Prostate gland (tissue), 2 donors: Measurements from ENCODE around the gene DUOX1. TPM values are rescaled to one million over a fixed set of nuclear protein-coding genes. Genes with fewer than 3 reads are reported as not detected.
A peak's percentile ranks its signal among the peaks of the same experiment; 100 is the strongest.

ENCODE experiments used
- DNase-seq: peaks from one replicate; pipeline ENCODE4 v3.0.0-alpha.2; 2019; ENCODE audit warnings: low spot score
- H3K27ac ChIP-seq, 2 donors: fragments of 200-600 bp; sonication (generic); 2 replicates each; pipeline ENCODE4 v1.5.1; 2017 to 2019
- H3K27me3 ChIP-seq: fragments of 200-600 bp; sonication (generic); replicated peaks from 2 replicates; pipeline ENCODE4 v1.5.1; 2019; ENCODE audit not compliant: insufficient read depth
- H3K36me3 ChIP-seq, 2 donors: fragments of 200-600 bp; sonication (generic); 1 replicate in 1 of 2; 2 replicates in 1 of 2; pipeline versions ENCODE4 v1.5.1 to v1.8.1; 2017 to 2019
- H3K4me1 ChIP-seq: fragments of 200-600 bp; sonication (generic); replicated peaks from 2 replicates; pipeline ENCODE4 v1.5.1; 2019
- H3K4me3 ChIP-seq, 2 donors: fragments of 200-600 bp; sonication (generic); 2 replicates each; pipeline ENCODE4 v1.5.1; 2017 to 2019
- H3K9me3 ChIP-seq: fragments of 200-600 bp; sonication (generic); 2 replicates; pipeline ENCODE4 v1.5.1; 2017
- POLR2A ChIP-seq: fragments of 450-650 bp; IDR thresholded peaks from one replicate; pipeline ENCODE4 v1.6.1; 2016; ENCODE audit warnings: antibody characterized with exemption, mild to moderate bottlenecking
- POLR2AphosphoS5 ChIP-seq: sonication (generic); formaldehyde crosslinking; IDR thresholded peaks from one replicate; pipeline ENCODE4 v1.6.1; 2017; ENCODE audit warnings: antibody characterized with exemption
- WGBS: methylation state at CpG from one replicate; pipeline ENCODE4 v1.1.5; 2018; 5-methylcytosine and 5-hydroxymethylcytosine counted together
- intact Hi-C: fragments of 100-400 bp; cut with DNase I; formaldehyde crosslinking; loops from one replicate; pipeline ENCODE4 v1.14.2; 2022
- total RNA-seq, 2 donors: library from RNA; depleted of rRNA; stranded (reverse); fragments of >200 nt; gene quantifications; one replicate each; pipeline ENCODE4 v1.1.0, GENCODE V29; 2016
- TF ChIP-seq, protein P1 (sequence below), 4 experiments: fragments of 200-600 bp in 2 of 4; fragments of 450-650 bp in 2 of 4; sonication (generic) in 2 of 4; IDR thresholded peaks; 1 replicate in 3 of 4; 2 replicates in 1 of 4; pipeline ENCODE4 v1.5.1; 2016 to 2019; ENCODE audit warnings: antibody characterized with exemption in 4 of 4, mild to moderate bottlenecking in 2 of 4, moderate library complexity in 2 of 4

DUOX1 gene
- total RNA-seq, 2 donors from 2014 or later, result 18.4 to 32.1 TPM

- Histone ChIP-seq H3K4me3 (no peak overlapping the region), H3K27ac (no peak overlapping the region), H3K4me1 (peaks cover 2% of the 10 kb centered on the region), H3K27me3 (peaks cover 44% of the 10 kb centered on the region), H3K36me3 (no peaks in the 10 kb centered on the region), H3K9me3 (no peaks in the 10 kb centered on the region)
- WGBS, result 6% methylated on average over 66 of the region's 71 CpGs
- DNase-seq, result no peak
- intact Hi-C loops, result no loop called here
- TF ChIP-seq POLR2A (no peak), POLR2AphosphoS5 (no peak)
- TF ChIP-seq, protein P1, sequence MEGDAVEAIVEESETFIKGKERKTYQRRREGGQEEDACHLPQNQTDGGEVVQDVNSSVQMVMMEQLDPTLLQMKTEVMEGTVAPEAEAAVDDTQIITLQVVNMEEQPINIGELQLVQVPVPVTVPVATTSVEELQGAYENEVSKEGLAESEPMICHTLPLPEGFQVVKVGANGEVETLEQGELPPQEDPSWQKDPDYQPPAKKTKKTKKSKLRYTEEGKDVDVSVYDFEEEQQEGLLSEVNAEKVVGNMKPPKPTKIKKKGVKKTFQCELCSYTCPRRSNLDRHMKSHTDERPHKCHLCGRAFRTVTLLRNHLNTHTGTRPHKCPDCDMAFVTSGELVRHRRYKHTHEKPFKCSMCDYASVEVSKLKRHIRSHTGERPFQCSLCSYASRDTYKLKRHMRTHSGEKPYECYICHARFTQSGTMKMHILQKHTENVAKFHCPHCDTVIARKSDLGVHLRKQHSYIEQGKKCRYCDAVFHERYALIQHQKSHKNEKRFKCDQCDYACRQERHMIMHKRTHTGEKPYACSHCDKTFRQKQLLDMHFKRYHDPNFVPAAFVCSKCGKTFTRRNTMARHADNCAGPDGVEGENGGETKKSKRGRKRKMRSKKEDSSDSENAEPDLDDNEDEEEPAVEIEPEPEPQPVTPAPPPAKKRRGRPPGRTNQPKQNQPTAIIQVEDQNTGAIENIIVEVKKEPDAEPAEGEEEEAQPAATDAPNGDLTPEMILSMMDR (IDR thresholded peaks at IDR 0.05), result no peak
These were observed 18.2 kb upstream of the DUOX1 start for GRCh38 chr15:45111390-45112142.

DNA sequence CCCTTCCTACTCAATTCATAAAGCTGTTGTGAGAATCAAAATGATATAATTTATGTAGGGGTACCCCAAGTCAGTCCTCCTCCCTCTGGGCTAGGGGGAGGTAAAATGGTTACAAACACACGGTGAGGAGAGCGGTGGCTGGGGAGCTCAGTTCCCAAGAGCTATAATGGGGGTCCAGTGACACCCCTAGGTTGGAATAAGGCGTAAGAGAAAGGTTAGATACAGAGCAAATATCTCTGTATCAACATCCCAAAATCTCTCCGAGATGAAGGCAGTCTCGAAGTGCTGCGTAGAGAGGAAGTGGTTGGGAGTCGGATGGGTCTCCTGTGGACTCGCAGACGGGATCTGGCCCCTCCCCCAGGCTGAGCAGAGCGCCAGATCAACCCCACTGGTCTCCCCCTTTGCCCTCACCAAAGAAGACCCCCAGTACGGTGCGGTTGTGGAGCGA lies 17.6 kb upstream of the DUOX1 start:
- TF ChIP-seq POLR2A, result no peak
- TF ChIP-seq, protein P1 (IDR thresholded peaks at IDR 0.05), result no peak
- TF ChIP-seq POLR2AphosphoS5, result no peak
- H3K9me3 ChIP-seq, result no peaks in the 10 kb centered on the region
- peaks cover 2% of the 10 kb centered on the region for H3K4me1 ChIP-seq
- H3K27ac ChIP-seq, result no peak overlapping the region
- H3K4me3 ChIP-seq, result peak overlapping the region in 1 of 2 donors; percentile 7
- peaks cover 46% of the 10 kb centered on the region for H3K27me3 ChIP-seq
- 9% methylated on average over 12 of the region's 13 CpGs for WGBS
- intact Hi-C loops, result no loop called here
- H3K36me3 ChIP-seq, result no peaks in the 10 kb centered on the region
- no peak for DNase-seq

GRCh38 chr15:45112591-45113379 lies 17.0 kb upstream of the DUOX1 start:
- H3K4me3 ChIP-seq, result peak overlapping the region in 1 of 2 donors; percentile 7

GRCh38 chr15:45113380-45113990 lies 16.3 kb upstream of the DUOX1 start:
- Histone ChIP-seq H3K27me3 (peaks cover 46% of the 10 kb centered on the region), H3K9me3 (no peaks in the 10 kb centered on the region), H3K4me1 (peaks cover 2% of the 10 kb centered on the region), H3K4me3 (no peak overlapping the region), H3K27ac (no peak overlapping the region), H3K36me3 (no peaks in the 10 kb centered on the region)
- WGBS, result 7% methylated on average over 14 of the region's 14 CpGs
- TF ChIP-seq POLR2A (no peak), POLR2AphosphoS5 (no peak)
- TF ChIP-seq, protein P1 (IDR thresholded peaks at IDR 0.05), result no peak
- intact Hi-C loops, result no loop called here
- DNase-seq, result no peak

More at GRCh38 chr15:45112591-45113379, 17.0 kb upstream of the DUOX1 start:
- intact Hi-C loops, result no loop called here
- Histone ChIP-seq H3K4me1 (peaks cover 2% of the 10 kb centered on the region), H3K27ac (no peak overlapping the region), H3K9me3 (no peaks in the 10 kb centered on the region), H3K36me3 (no peaks in the 10 kb centered on the region), H3K27me3 (peaks cover 46% of the 10 kb centered on the region)
- DNase-seq, result no peak
- TF ChIP-seq, protein P1 (IDR thresholded peaks at IDR 0.05), result no peak
- TF ChIP-seq POLR2A (no peak), POLR2AphosphoS5 (no peak)
- 2% methylated on average over 51 of the region's 58 CpGs for WGBS
